Chondrocyte (in vitro differentiated cells): ENCODE measurements around the gene TEX12. TPM values are rescaled to one million over a fixed set of nuclear protein-coding genes. Genes with fewer than 3 reads are reported as not detected.

Experiments used
- DNase-seq: peaks from one replicate; pipeline ENCODE4 v3.0.0; 2021; ENCODE audit warnings: mixed read lengths, low spot score
- H3K27ac Mint-ChIP-seq: one replicate; pipeline ENCODE4 v1.8.0; 2021; ENCODE audit warnings: mild to moderate bottlenecking, moderate library complexity, mixed read lengths; ENCODE audit not compliant: unreplicated experiment
- H3K27me3 Mint-ChIP-seq: 2 replicates; pipeline ENCODE4 v1.8.0; 2021; ENCODE audit warnings: low read depth, mixed read lengths
- H3K36me3 Mint-ChIP-seq: 2 replicates; pipeline ENCODE4 v1.8.0; 2021; ENCODE audit warnings: low read depth, mixed read lengths
- H3K4me1 Mint-ChIP-seq: 2 replicates; pipeline ENCODE4 v1.8.0; 2021; ENCODE audit warnings: low read depth, mild to moderate bottlenecking, mixed read lengths
- H3K4me3 Mint-ChIP-seq: one replicate; pipeline ENCODE4 v1.8.0; 2021; ENCODE audit warnings: mild to moderate bottlenecking, moderate library complexity, mixed read lengths; ENCODE audit not compliant: unreplicated experiment
- H3K9me3 Mint-ChIP-seq: 2 replicates; pipeline ENCODE4 v1.8.0; 2021; ENCODE audit warnings: low read depth, mixed read lengths
- CTCF ChIP-seq: fragments of 200-600 bp; sonication (generic); IDR thresholded peaks from 2 replicates; pipeline ENCODE4 v1.5.0; 2021; ENCODE audit warnings: antibody characterized with exemption, mild to moderate bottlenecking, moderate library complexity
- long read RNA-seq: library from polyadenylated mRNA; stranded (forward); transcript quantifications from one replicate; pipeline ENCODE4 v2.0.0, GENCODE V29; 2021
- total RNA-seq: library from RNA; stranded (reverse); gene quantifications from 3 replicates; pipeline ENCODE4 v1.2.1, GENCODE V29; 2021

TEX12 gene
- 0.75 TPM in 1 of 3 replicates, not detected in the others for total RNA-seq
- long read RNA-seq = 0 reads

GRCh38 chr11:112167145-112167544, at the start of gene TEX12:
Gene TEX12 (plus strand): TSS chr11:112167372. CDS start chr11:112169269, 1,897 bp downstream.
- no peak for TF ChIP-seq CTCF
- Mint-ChIP-seq H3K36me3 (no peaks in the 10 kb centered on the region), H3K27ac (no peak within 1 kb of the TSS), H3K4me1 (peaks cover 28% of the 10 kb centered on the region), H3K9me3 (no peaks in the 10 kb centered on the region), H3K27me3 (no peaks in the 10 kb centered on the region), H3K4me3 (no peak within 1 kb of the TSS)
- DNase-seq = no peak

GRCh38 chr11:112118176-112118575, 49.0 kb upstream of the TEX12 start:
- Mint-ChIP-seq H3K4me3 (no peak overlapping the region), H3K27me3 (no peaks in the 10 kb centered on the region), H3K4me1 (peaks cover 16% of the 10 kb centered on the region), H3K27ac (no peak overlapping the region), H3K9me3 (no peaks in the 10 kb centered on the region), H3K36me3 (no peaks in the 10 kb centered on the region)
- DNase-seq = no peak
- no peak for TF ChIP-seq CTCF

- no peaks in the 10 kb centered on the region for H3K27me3 Mint-ChIP-seq
- peaks cover 12% of the 10 kb centered on the region for H3K4me1 Mint-ChIP-seq
- H3K36me3 Mint-ChIP-seq = no peaks in the 10 kb centered on the region
- H3K27ac Mint-ChIP-seq = no peak overlapping the region
- TF ChIP-seq CTCF = no peak
- no peaks in the 10 kb centered on the region for H3K9me3 Mint-ChIP-seq
- H3K4me3 Mint-ChIP-seq = no peak overlapping the region
- DNase-seq = no peak
These were observed 45.1 kb upstream of the TEX12 start for GRCh38 chr11:112121981-112122615.

- no peak for TF ChIP-seq CTCF
- DNase-seq = no peak
- H3K27ac Mint-ChIP-seq = no peak overlapping the region
- H3K9me3 Mint-ChIP-seq = no peaks in the 10 kb centered on the region
- peaks cover 12% of the 10 kb centered on the region for H3K4me1 Mint-ChIP-seq
- H3K36me3 Mint-ChIP-seq = no peaks in the 10 kb centered on the region
- H3K4me3 Mint-ChIP-seq = no peak overlapping the region
- no peaks in the 10 kb centered on the region for H3K27me3 Mint-ChIP-seq
These were observed 44.0 kb upstream of the TEX12 start for GRCh38 chr11:112123129-112123528.

- Mint-ChIP-seq H3K9me3 (no peaks in the 10 kb centered on the region), H3K4me3 (no peak overlapping the region), H3K4me1 (peaks cover 15% of the 10 kb centered on the region), H3K36me3 (no peaks in the 10 kb centered on the region), H3K27ac (no peak overlapping the region), H3K27me3 (no peaks in the 10 kb centered on the region)
- no peak for DNase-seq
- no peak for TF ChIP-seq CTCF
These were observed 40.1 kb upstream of the TEX12 start for GRCh38 chr11:112127056-112127455.
